ENCODE measurements around the gene RBM18.

RBM18 gene

GRCh38 chr9:122219856-122220672, 44.6 kb downstream of the RBM18 start:
- no peak for DNase-seq (ENCODE audit: low read depth, low spot score)
- no peak for TF ChIP-seq CTCF (IDR thresholded peaks at IDR 0.05; ENCODE audit: low read depth, low read length)
- in situ Hi-C loops (cut with HindIII; ENCODE audit: low sequenced_read_pairs): no loop called here
- no peak overlapping the region for H3K4me3 ChIP-seq (ENCODE audit: low read depth, low read length)

DNA sequence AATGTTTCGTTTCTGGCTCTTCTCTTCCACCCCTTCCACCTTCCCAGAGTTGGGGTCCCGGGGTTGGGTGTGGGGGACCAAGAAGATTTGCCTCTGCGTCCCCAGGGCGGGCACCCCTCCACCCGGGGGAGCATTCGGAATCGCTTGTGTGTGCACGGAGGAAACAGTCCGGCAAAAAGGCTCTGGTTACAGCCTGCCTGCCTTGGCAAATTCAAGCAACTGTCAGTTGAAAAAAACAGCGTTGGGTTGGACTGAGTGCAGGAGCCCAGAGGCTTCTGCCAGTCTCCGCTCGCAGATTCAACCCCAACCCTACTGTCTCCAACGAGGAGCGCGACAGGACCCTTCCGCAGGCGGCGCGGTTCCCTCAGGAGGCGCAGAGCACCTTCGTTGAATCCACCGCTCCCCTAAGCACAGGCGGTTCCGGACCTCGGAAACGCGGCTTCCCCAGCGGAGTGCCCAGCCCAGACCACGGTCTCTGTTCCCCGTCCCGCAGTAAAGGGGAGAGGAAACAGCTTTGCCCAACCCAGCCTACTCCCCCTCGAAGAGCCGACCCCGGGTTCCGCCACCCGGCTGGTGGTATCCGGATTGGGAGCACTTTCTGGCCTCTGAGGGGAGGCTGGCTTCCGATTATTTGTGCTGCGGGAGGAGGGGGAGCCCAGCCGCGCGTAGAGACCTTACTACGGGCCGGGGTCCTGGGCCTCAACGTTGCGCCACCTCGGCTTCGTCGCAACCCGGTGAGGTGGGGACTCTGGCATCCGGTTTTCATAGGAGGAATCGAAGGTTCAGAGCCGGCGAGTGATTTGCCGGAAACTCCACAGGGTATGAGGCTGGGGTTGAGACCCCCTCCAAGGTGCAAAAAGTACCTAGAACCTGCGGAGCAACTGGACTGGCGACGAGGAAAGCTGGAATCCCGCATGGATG, 45.4 kb downstream of the RBM18 start:
- no peak for TF ChIP-seq CTCF (IDR thresholded peaks at IDR 0.05; ENCODE audit: low read depth, low read length)
- H3K4me3 ChIP-seq (ENCODE audit: low read depth, low read length): no peak overlapping the region
- no peak for DNase-seq (ENCODE audit: low read depth, low spot score)
- in situ Hi-C loops (cut with HindIII; ENCODE audit: low sequenced_read_pairs): no loop called here

- in situ Hi-C loops (cut with HindIII; ENCODE audit: low sequenced_read_pairs): no loop called here
- H3K4me3 ChIP-seq (ENCODE audit: low read depth, low read length): no peak overlapping the region
- DNase-seq (ENCODE audit: low read depth, low spot score): no peak
- no peak for TF ChIP-seq CTCF (IDR thresholded peaks at IDR 0.05; ENCODE audit: low read depth, low read length)
These were observed 46.3 kb downstream of the RBM18 start for GRCh38 chr9:122218071-122218934.

GRCh38 chr9:122217640-122218039, 47.0 kb downstream of the RBM18 start:
- no peak for DNase-seq (ENCODE audit: low read depth, low spot score)
- in situ Hi-C loops (cut with HindIII; ENCODE audit: low sequenced_read_pairs): no loop called here
- TF ChIP-seq CTCF (IDR thresholded peaks at IDR 0.05; ENCODE audit: low read depth, low read length): no peak
- no peak overlapping the region for H3K4me3 ChIP-seq (ENCODE audit: low read depth, low read length)

- H3K4me3 ChIP-seq (ENCODE audit: low read depth, low read length): no peak overlapping the region
- DNase-seq (ENCODE audit: low read depth, low spot score): no peak
- TF ChIP-seq CTCF (IDR thresholded peaks at IDR 0.05; ENCODE audit: low read depth, low read length): no peak
- in situ Hi-C loops (cut with HindIII; ENCODE audit: low sequenced_read_pairs): no loop called here
These were observed 47.7 kb downstream of the RBM18 start for GRCh38 chr9:122216798-122217418.
